Activated T-cell treated with anti-CD3 and anti-CD28 coated beads for 4 hours (primary cell): ENCODE measurements around the gene SIL1.
"Not testable (repeated sequence)": the region's sequence is repeated elsewhere in the genome, so short reads cannot be mapped to it uniquely, and the experiment has no call there.

ENCODE experiments used
- DNase-seq: peaks from one replicate; pipeline ENCODE4 v3.0.0-alpha.2; 2020

The SIL1 gene

GRCh38 chr5:139103762-139104161, 94.4 kb downstream of the SIL1 start:
- no peak for DNase-seq

GRCh38 chr5:139100825-139101224, 97.3 kb downstream of the SIL1 start:
- DNase-seq: no peak

- no peak for DNase-seq
Observed at GRCh38 chr5:139094154-139095131, 103.7 kb downstream of the SIL1 start.

GRCh38 chr5:139092741-139093343, 105.3 kb downstream of the SIL1 start:
- DNase-seq: no peak

GRCh38 chr5:139091439-139092156, 106.6 kb downstream of the SIL1 start:
- no peak for DNase-seq

DNA sequence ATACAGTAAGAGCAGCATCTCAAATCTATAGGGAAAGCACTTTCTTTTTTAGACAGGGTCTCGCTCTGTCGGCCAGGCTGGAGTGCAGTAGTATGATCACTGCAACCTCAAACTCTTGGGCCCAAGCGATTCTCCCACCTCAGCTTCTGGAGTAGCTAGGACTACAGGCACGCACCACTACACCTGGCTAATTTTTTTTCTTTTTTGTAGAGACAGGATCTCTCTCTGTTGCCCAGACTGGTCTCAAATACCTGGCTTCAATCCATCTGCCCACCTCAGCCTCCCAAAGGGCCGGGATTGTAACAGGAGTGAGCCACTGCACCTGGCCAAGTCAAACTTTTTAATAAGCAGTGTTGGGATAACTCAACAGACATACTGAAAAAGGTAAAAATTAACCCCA, 107.6 kb downstream of the SIL1 start:
- DNase-seq: no peak

- DNase-seq: no peak
Observed at GRCh38 chr5:139088024-139088423, 110.1 kb downstream of the SIL1 start.

- no peak for DNase-seq
Observed at GRCh38 chr5:139082813-139083498, 115.2 kb downstream of the SIL1 start.

- DNase-seq: no peak
Observed at GRCh38 chr5:139079991-139080610, 118.1 kb downstream of the SIL1 start.

DNA sequence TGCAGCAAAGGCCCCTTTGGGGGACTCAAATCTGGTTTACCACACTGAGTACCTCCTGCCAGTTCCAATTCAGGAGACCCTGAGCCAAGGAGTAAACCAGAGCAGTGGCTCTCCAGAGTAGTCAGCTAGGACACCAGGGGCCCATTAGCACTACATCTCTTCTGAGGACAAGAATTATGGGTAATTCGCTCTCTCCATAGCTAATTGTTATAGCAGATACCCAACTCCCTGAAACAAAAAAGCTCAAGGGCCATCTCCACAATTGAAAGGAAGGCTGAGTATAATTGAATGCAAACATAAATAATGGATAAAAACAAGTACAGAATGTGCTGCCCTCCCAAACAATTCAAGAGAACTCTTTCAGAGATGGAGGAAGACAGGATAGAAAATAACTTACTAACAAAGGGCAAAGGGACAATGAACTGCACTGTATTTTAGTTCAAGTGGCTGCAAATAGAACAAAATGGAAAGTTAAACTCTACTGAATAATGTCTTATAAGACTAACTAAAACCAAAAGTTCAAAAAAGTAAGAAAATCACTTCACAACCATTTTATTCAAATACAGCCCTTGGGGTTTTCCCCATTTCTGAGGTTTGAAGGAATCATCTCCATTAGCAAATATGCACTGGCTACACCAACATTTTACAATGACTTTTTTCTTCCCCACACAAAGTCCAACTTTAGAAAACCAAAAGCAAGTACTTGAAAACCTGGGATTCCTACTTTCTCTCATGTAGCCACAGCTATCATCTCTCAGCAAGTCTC, 118.8 kb downstream of the SIL1 start:
- no peak for DNase-seq

GRCh38 chr5:139078345-139078744, 119.8 kb downstream of the SIL1 start:
- no peak for DNase-seq

DNA sequence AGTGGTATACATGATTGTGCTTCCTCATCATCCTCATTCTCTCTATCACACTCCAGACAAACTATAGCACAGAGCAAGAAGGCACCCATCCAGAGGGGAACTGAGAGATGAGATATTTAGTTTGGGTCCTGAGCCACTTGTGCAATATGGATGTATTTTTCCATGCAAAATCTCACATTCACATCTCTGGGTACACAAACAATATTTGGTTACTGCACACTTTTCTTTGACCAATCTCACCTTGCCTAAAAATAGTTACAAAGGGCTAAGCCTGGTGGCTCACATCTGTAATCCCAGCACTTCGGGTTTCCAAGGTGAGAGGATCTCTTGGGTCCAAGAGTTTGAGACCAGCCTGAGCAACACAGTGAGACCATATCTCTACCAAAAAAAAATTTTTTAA, 120.3 kb downstream of the SIL1 start:
- DNase-seq: no peak

DNA sequence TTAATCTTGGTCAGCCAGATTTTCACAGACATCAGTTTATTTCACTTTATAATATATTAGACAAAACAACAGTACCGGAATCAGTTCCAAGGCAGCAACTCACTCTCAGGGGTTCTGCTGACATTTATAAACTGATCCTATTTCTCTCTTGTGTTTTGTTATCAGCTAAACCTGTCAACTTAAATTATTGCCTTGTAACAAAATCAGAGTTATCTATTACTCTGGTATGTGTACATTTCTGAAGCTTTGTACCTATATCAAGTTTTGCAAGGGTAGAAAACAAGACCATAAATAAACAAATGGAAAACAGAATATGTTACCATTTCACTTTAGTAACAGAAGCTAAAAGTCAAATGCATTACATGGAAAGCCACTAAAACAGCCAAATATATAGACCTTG, 122.1 kb downstream of the SIL1 start:
- DNase-seq: no peak

DNA sequence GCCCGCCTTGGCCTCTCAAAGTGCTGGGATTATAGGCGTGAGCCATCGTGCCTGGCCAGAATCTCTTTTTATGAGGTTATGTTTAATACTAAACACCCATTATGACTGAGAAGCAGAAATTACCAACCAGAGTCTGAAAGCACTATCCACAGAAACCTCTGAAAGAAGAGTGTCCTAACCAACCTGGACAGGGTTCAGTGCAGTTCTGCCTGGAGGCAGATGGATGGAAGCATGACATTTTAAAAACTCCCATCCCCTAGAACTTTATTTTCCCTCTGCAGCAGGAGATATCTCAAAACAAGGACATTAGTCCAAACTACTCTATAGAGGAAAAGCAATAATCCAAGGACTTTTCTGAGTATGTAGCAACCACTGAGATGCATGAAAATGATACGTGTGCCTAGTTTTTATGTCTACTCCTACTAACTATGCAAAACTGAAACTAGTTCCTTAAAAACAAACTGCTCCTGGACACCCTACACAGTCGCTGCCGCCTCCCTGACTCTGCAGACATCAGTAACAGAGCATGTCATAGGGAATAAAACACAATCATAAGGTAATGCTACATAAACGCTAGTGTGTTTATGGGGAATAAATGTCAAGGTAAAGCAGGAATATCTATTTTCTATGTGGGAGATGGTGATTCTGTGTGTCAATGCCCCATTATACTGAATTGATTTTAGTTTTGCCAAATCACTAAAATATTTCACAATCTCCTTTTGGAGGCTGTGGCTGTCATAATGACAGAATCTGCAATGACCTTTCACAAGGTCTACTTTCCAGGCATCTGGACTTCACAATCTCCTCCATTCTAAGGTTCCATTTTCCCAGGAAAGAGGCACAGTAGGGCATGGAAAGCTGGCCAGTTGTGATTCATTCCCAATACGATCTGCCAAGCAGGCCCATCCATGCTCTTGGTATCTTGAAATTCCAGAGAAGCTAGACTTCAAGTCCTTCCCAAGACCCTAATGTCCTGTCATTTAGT, 122.8 kb downstream of the SIL1 start:
- no peak for DNase-seq

- not testable (repeated sequence) for DNase-seq
Observed at GRCh38 chr5:139073956-139074355, 124.2 kb downstream of the SIL1 start.

DNA sequence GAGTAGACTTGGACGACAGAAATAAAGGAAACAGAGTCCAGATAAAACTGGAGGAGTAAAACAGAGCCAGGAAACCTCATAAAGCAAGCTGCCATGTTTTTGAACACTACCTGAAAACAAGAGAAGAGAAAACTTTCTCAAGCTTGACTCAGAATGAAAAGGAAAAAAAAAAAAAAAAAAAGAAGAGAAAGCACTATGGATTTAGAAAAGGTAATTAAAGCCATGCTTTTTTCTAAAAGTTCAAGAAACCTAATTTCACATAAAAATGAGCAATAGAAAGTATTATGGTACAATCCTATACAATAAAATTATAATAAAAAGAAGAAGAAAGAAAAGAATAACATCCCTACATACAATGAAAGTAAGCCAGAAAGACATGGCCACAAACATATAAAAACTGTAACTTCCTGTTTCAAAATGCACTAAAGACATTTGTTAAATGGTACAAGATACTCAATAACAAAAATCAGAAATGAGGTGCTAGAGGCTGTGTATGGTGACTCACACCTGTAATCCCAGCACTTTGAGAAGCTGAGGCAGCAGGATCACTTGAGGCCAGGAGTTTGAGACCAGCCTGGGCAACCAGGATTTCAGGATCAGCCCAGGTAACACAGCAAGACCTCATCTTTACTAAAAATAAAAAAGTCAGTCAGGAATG, 129.5 kb downstream of the SIL1 start:
- no peak for DNase-seq

- DNase-seq: no peak
Observed at GRCh38 chr5:139068060-139068459, 130.1 kb downstream of the SIL1 start.

DNA sequence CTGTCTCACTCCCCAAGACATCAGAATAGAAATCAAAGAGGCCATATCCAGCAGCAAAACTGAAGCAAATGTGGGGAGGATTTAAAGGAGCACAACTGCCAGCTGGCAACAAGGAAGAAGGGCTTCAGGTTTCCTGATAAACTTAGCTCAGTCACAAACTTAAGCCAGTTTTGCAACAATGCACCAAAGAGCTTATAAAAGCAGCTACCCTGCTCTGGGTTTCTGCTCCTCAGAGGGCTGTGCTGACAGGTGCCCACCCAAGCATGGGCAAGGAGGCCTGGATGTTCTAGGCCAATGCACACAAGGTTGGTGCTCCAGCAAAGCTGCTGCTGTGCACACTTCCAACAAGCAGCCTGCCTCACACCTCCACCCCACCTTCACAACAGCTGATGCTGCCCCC, 132.9 kb downstream of the SIL1 start:
- DNase-seq: no peak

DNA sequence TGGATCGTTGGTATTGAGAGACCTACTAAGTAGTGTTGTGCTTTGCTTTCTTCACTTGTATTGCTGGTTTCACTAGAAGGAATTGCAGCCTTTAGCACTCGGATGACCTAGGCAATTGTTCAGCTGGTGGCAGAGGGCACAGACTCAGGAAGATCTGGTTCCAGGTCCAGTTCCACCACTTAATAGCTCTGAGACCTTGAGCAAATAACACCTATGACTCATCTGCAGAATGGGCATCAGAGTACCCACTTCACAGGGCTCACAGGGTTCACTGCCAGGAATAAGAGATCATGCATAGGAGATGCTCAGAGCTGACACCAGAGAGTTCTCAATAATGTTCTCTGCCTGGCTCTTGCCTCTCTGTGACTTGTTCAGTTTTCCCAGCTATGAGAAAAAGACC, 133.6 kb downstream of the SIL1 start:
- no peak for DNase-seq

- DNase-seq: no peak
Observed at GRCh38 chr5:139063664-139064054, 134.5 kb downstream of the SIL1 start.
